ENCODE results near the gene CATSPERB. TPM values are rescaled to one million over a fixed set of nuclear protein-coding genes. Genes with fewer than 3 reads are reported as not detected.

CATSPERB gene
- total RNA-seq, 6 experiments from 2014 or later: 0.19 to 0.55 (median 0.38) TPM; not detected in 1

GRCh38 chr14:91654836-91655235 is 77.0 kb downstream of the CATSPERB start:
- intact Hi-C loops (cut with DNase I): loop anchor here in 1 of 2 donors (10.0 kb wide), 1 partner anchor 250 kb away; no protein-coding TSS in a partner anchor

GRCh38 chr14:91653451-91653850 is 78.4 kb downstream of the CATSPERB start:
- TF ChIP-seq POLR2A (IDR thresholded peaks at IDR 0.05) (no peak), CTCF (IDR thresholded peaks at IDR 0.05) (no peak)
- H3K27me3 ChIP-seq: no peaks in the 10 kb centered on the region
- H3K9me3 ChIP-seq: no peaks in the 10 kb centered on the region
- DNase-seq (no peak), ATAC-seq (no peak)
- no peaks in the 10 kb centered on the region for H3K36me3 ChIP-seq
- H3K4me3 ChIP-seq: no peak overlapping the region
- intact Hi-C loops (cut with DNase I): loop anchor here in 1 of 2 donors (10.0 kb wide), 1 partner anchor 251 kb away; no protein-coding TSS in a partner anchor
- no peaks in the 10 kb centered on the region for H3K4me1 ChIP-seq
- no peak overlapping the region for H3K27ac ChIP-seq
- WGBS (ENCODE audit: insufficient coverage, low coverage, low lambda C conversion rate, missing lambda C conversion rate): 100% methylated on average over 2 of the region's 2 CpGs

More at GRCh38 chr14:91654836-91655235, 77.0 kb downstream of the CATSPERB start:
- 85% methylated on average over 1 of the region's 1 CpG for WGBS (ENCODE audit: insufficient coverage, low coverage, low lambda C conversion rate, missing lambda C conversion rate)
- H3K27ac ChIP-seq: no peak overlapping the region
- H3K4me1 ChIP-seq: no peaks in the 10 kb centered on the region
- H3K9me3 ChIP-seq: no peaks in the 10 kb centered on the region
- H3K36me3 ChIP-seq: no peaks in the 10 kb centered on the region
- no peak overlapping the region for H3K4me3 ChIP-seq
- ATAC-seq: no peak
- TF ChIP-seq POLR2A (IDR thresholded peaks at IDR 0.05) (no peak), CTCF (IDR thresholded peaks at IDR 0.05) (no peak)
- H3K27me3 ChIP-seq: no peaks in the 10 kb centered on the region
- DNase-seq: no peak

- TF ChIP-seq POLR2A (IDR thresholded peaks at IDR 0.05) (no peak), CTCF (IDR thresholded peaks at IDR 0.05) (peak; percentile 55 to 66 (median 61))
- ATAC-seq: peak; percentile 63 to 81 (median 72)
- Histone ChIP-seq H3K4me3 (no peak overlapping the region), H3K27ac (no peak overlapping the region), H3K4me1 (no peaks in the 10 kb centered on the region), H3K27me3 (no peaks in the 10 kb centered on the region), H3K36me3 (no peaks in the 10 kb centered on the region), H3K9me3 (no peaks in the 10 kb centered on the region)
- intact Hi-C loops (cut with DNase I): loop anchor here in 1 of 2 donors (10.0 kb wide), 1 partner anchor 255 kb away; no protein-coding TSS in a partner anchor
- 9% methylated on average over 2 of the region's 2 CpGs for WGBS (ENCODE audit: insufficient coverage, low coverage, low lambda C conversion rate, missing lambda C conversion rate)
- no peak for DNase-seq
Observed at GRCh38 chr14:91649930-91650329, 82.0 kb downstream of the CATSPERB start.

GRCh38 chr14:91647856-91648255 is 84.0 kb downstream of the CATSPERB start:
- intact Hi-C loops (cut with DNase I): no loop called here
- no peak overlapping the region for H3K4me3 ChIP-seq
- no peak for ATAC-seq
- no peaks in the 10 kb centered on the region for H3K4me1 ChIP-seq
- H3K27me3 ChIP-seq: no peaks in the 10 kb centered on the region
- no peak overlapping the region for H3K27ac ChIP-seq
- H3K36me3 ChIP-seq: no peaks in the 10 kb centered on the region
- H3K9me3 ChIP-seq: no peaks in the 10 kb centered on the region
- 70% methylated on average over 1 of the region's 1 CpG for WGBS (ENCODE audit: insufficient coverage, low coverage, low lambda C conversion rate, missing lambda C conversion rate)
- no peak for TF ChIP-seq CTCF (IDR thresholded peaks at IDR 0.05)
- TF ChIP-seq POLR2A (IDR thresholded peaks at IDR 0.05): no peak
- no peak for DNase-seq

- Histone ChIP-seq H3K36me3 (no peaks in the 10 kb centered on the region), H3K4me3 (no peak overlapping the region), H3K4me1 (no peaks in the 10 kb centered on the region), H3K9me3 (no peaks in the 10 kb centered on the region), H3K27ac (no peak overlapping the region), H3K27me3 (no peaks in the 10 kb centered on the region)
- TF ChIP-seq CTCF (IDR thresholded peaks at IDR 0.05) (no peak), POLR2A (IDR thresholded peaks at IDR 0.05) (no peak)
- intact Hi-C loops (cut with DNase I): no loop called here
- no peak for ATAC-seq
- 55% methylated on average over 2 of the region's 4 CpGs for WGBS (ENCODE audit: insufficient coverage, low coverage, low lambda C conversion rate, missing lambda C conversion rate)
- DNase-seq: no peak
Observed at GRCh38 chr14:91636604-91637003, 95.3 kb downstream of the CATSPERB start.
